ENCODE data around the gene ANKS4B. TPM values are rescaled to one million over a fixed set of nuclear protein-coding genes. Genes with fewer than 3 reads are reported as not detected.
A peak's percentile ranks its signal among the peaks of the same experiment; 100 is the strongest.

Gene ANKS4B
- total and polyA plus RNA-seq, 5 donors from 2014 or later = not detected

DNA sequence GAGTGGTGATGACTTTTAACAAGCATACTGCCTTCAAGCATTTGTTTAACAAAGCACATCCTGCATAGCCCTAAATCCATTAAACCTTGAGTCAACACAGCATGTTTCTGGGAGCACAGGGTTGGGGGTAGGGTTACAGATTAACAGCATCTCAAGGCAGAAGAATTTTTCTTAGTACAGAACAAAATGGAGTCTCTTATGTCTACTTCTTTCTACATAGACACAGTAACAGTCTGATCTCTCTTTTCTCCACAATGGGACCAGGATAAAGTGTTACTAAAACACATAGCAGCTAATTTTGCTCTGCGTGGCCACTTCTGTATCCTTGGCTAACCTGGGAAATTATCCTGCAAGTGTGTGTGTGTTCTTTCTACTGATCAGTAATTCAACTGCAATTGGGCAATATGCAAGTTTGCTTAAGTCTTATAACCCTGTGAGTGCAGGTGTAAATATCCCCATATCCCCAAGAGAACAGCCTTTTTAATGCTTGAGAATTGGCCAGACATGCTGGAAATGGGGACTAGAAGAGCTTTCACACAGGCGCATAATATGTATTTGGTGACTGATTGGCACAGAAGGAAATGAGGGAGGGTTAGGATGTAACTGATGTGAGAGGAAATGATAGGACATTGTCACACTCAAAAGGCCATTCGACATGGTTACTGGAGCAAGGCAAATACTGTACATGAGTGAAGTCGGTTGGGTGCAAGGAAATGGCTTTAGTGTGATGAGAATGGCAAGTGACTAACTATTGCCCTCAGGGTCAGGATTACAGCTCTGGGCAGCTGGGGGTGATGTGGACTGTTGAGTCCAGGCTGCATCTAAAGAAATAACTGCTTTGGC, 10.8 kb upstream of the ANKS4B start:
- Mint-ChIP-seq H3K9me3 (peaks cover 0 to 2% (median 0%) of the 10 kb centered on the region in 7 donors), H3K4me1 (peaks cover 0 to 5% (median 2%) of the 10 kb centered on the region in 4 donors), H3K4me3 (no peak overlapping the region), H3K27me3 (peaks cover 57% of the 10 kb centered on the region), H3K27ac (peak overlapping the region in 1 of 3 donors; percentile 24), H3K36me3 (no peaks in the 10 kb centered on the region)
- ATAC-seq (ENCODE audit: low read depth in 2 of 2) (no peak), DNase-seq (no peak)
- no peak overlapping the region for H3K4me3 ChIP-seq (ENCODE audit: low read depth, low read length)
- no peaks in the 10 kb centered on the region for H3K36me3 ChIP-seq (ENCODE audit: control insufficient read depth, insufficient read depth, low read length)
- H3K27me3 ChIP-seq (ENCODE audit: control insufficient read depth, insufficient read depth, low read length) = peaks cover 20% of the 10 kb centered on the region
- no peaks in the 10 kb centered on the region for H3K4me1 ChIP-seq (ENCODE audit: control insufficient read depth, insufficient read depth, low read length, poor library complexity, severe bottlenecking)
- H3K9me3 ChIP-seq (ENCODE audit: control insufficient read depth in 2 of 2, low read length in 2 of 2) = no peaks in the 10 kb centered on the region
- no peak overlapping the region for H3K27ac ChIP-seq (ENCODE audit: insufficient read depth, low read length, poor library complexity, severe bottlenecking)

- Histone ChIP-seq H3K27ac (ENCODE audit: insufficient read depth, low read length, poor library complexity, severe bottlenecking) (no peak overlapping the region), H3K36me3 (ENCODE audit: control insufficient read depth, insufficient read depth, low read length) (no peaks in the 10 kb centered on the region), H3K9me3 (ENCODE audit: control insufficient read depth in 2 of 2, low read length in 2 of 2) (no peaks in the 10 kb centered on the region), H3K4me3 (ENCODE audit: low read depth, low read length) (no peak overlapping the region), H3K27me3 (ENCODE audit: control insufficient read depth, insufficient read depth, low read length) (peaks cover 18% of the 10 kb centered on the region), H3K4me1 (ENCODE audit: control insufficient read depth, insufficient read depth, low read length, poor library complexity, severe bottlenecking) (no peaks in the 10 kb centered on the region)
- H3K27me3 Mint-ChIP-seq = peaks cover 66% of the 10 kb centered on the region
- H3K27ac Mint-ChIP-seq = no peak overlapping the region
- H3K4me1 Mint-ChIP-seq = peaks cover 0 to 5% (median 2%) of the 10 kb centered on the region in 4 donors
- no peaks in the 10 kb centered on the region for H3K36me3 Mint-ChIP-seq
- ATAC-seq (ENCODE audit: low read depth in 2 of 2) (no peak), DNase-seq (no peak)
- H3K9me3 Mint-ChIP-seq = peaks cover 0 to 2% (median 0%) of the 10 kb centered on the region in 7 donors
- H3K4me3 Mint-ChIP-seq = no peak overlapping the region
These were observed 9.7 kb upstream of the ANKS4B start for GRCh38 chr16:21223787-21224186.

DNA sequence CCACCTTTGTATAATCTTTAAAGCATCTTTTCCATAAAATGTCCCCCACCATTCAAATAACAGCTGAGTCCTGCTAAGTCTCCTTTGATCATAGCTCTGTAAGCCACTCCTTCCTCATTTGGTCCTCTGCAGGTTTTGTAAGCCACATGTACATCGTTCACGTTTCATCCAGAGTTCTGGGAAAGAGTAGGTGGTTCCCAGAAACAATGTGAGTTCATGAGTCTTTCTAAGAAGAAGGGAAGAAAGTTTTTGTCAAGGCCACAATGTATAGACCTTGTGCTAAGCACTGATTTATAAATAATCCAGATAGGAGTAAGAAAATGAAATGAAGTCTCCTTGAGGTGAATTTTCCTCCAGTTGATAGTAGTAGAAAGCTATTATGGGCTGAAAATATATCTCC, 8.7 kb upstream of the ANKS4B start:
- H3K36me3 Mint-ChIP-seq = no peaks in the 10 kb centered on the region
- H3K4me1 Mint-ChIP-seq = peaks cover 0 to 5% (median 2%) of the 10 kb centered on the region in 4 donors
- H3K9me3 Mint-ChIP-seq = peaks cover 0 to 2% (median 0%) of the 10 kb centered on the region in 7 donors
- Histone ChIP-seq H3K27me3 (ENCODE audit: control insufficient read depth, insufficient read depth, low read length) (peaks cover 18% of the 10 kb centered on the region), H3K27ac (ENCODE audit: insufficient read depth, low read length, poor library complexity, severe bottlenecking) (no peak overlapping the region), H3K9me3 (ENCODE audit: control insufficient read depth in 2 of 2, low read length in 2 of 2) (no peaks in the 10 kb centered on the region), H3K36me3 (ENCODE audit: control insufficient read depth, insufficient read depth, low read length) (no peaks in the 10 kb centered on the region), H3K4me1 (ENCODE audit: control insufficient read depth, insufficient read depth, low read length, poor library complexity, severe bottlenecking) (no peaks in the 10 kb centered on the region), H3K4me3 (ENCODE audit: low read depth, low read length) (no peak overlapping the region)
- H3K27me3 Mint-ChIP-seq = peaks cover 73% of the 10 kb centered on the region
- H3K4me3 Mint-ChIP-seq = no peak overlapping the region
- no peak for ATAC-seq (ENCODE audit: low read depth in 2 of 2)
- DNase-seq = peak in 1 of 3 donors; percentile 89
- H3K27ac Mint-ChIP-seq = no peak overlapping the region

DNA sequence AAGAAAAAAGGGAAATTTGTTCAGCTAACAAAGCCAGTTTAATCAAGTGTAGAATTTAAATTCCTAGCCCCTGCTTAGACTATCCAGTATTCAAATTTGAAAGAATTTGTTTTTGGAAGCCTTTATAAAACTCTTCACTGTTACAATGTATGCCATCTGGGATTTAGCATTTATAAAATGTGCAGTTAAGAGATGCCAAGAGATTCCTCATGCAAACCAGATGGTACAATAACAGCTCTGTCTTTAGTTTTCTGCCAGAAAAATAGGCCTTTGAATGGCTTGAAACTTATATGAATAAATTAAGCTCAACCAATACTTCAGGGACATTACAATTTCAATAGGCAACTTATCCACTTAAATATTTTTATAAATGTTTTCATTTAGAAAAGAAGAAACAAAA, 6.8 kb upstream of the ANKS4B start:
- Mint-ChIP-seq H3K4me1 (peaks cover 0 to 5% (median 2%) of the 10 kb centered on the region in 4 donors), H3K27ac (no peak overlapping the region), H3K36me3 (no peaks in the 10 kb centered on the region), H3K4me3 (no peak overlapping the region), H3K9me3 (peaks cover 0 to 2% (median 0%) of the 10 kb centered on the region in 7 donors), H3K27me3 (peaks cover 68% of the 10 kb centered on the region)
- no peaks in the 10 kb centered on the region for H3K9me3 ChIP-seq (ENCODE audit: control insufficient read depth in 2 of 2, low read length in 2 of 2)
- H3K36me3 ChIP-seq (ENCODE audit: control insufficient read depth, insufficient read depth, low read length) = no peaks in the 10 kb centered on the region
- peaks cover 14% of the 10 kb centered on the region for H3K27me3 ChIP-seq (ENCODE audit: control insufficient read depth, insufficient read depth, low read length)
- ATAC-seq (ENCODE audit: low read depth in 2 of 2) (no peak), DNase-seq (no peak)
- no peak overlapping the region for H3K4me3 ChIP-seq (ENCODE audit: low read depth, low read length)
- H3K4me1 ChIP-seq (ENCODE audit: control insufficient read depth, insufficient read depth, low read length, poor library complexity, severe bottlenecking) = no peaks in the 10 kb centered on the region
- no peak overlapping the region for H3K27ac ChIP-seq (ENCODE audit: insufficient read depth, low read length, poor library complexity, severe bottlenecking)

DNA sequence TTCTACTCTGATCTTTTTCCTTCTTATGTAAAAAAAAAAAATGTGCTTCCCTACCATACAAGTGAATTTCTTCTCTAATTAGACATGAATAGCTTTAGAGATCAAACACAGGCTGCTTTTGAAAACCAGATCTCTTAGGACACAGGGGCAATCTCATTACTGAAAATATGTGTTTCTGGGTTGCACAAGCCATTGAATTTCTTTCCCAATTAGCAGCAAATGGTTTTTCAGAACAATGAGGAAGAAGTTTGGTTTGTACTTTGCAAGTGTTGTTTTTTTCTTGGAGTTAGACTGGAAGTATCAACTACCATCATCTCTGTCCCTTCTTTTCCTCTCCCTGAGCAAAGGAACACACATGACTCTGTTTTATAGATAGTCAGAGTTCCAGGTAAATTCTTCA, 5.6 kb upstream of the ANKS4B start:
- peaks cover 0 to 2% (median 0%) of the 10 kb centered on the region in 7 donors for H3K9me3 Mint-ChIP-seq
- no peak overlapping the region for H3K27ac Mint-ChIP-seq
- H3K4me3 ChIP-seq (ENCODE audit: low read depth, low read length) = no peak overlapping the region
- H3K4me1 ChIP-seq (ENCODE audit: control insufficient read depth, insufficient read depth, low read length, poor library complexity, severe bottlenecking) = no peaks in the 10 kb centered on the region
- H3K27me3 Mint-ChIP-seq = peaks cover 60% of the 10 kb centered on the region
- H3K9me3 ChIP-seq (ENCODE audit: control insufficient read depth in 2 of 2, low read length in 2 of 2) = peaks cover 0 to 2% of the 10 kb centered on the region in 2 experiments
- no peaks in the 10 kb centered on the region for H3K36me3 ChIP-seq (ENCODE audit: control insufficient read depth, insufficient read depth, low read length)
- ATAC-seq (ENCODE audit: low read depth in 2 of 2) (no peak), DNase-seq (no peak)
- H3K36me3 Mint-ChIP-seq = no peaks in the 10 kb centered on the region
- peaks cover 16% of the 10 kb centered on the region for H3K27me3 ChIP-seq (ENCODE audit: control insufficient read depth, insufficient read depth, low read length)
- peaks cover 0 to 5% (median 2%) of the 10 kb centered on the region in 4 donors for H3K4me1 Mint-ChIP-seq
- no peak overlapping the region for H3K27ac ChIP-seq (ENCODE audit: insufficient read depth, low read length, poor library complexity, severe bottlenecking)
- H3K4me3 Mint-ChIP-seq = no peak overlapping the region

GRCh38 chr16:21228361-21228872, 5.1 kb upstream of the ANKS4B start:
- Mint-ChIP-seq H3K27ac (no peak overlapping the region), H3K9me3 (no peaks in the 10 kb centered on the region), H3K4me3 (no peak overlapping the region), H3K27me3 (peaks cover 63% of the 10 kb centered on the region), H3K36me3 (no peaks in the 10 kb centered on the region), H3K4me1 (peaks cover 0 to 5% (median 2%) of the 10 kb centered on the region in 4 donors)
- H3K9me3 ChIP-seq (ENCODE audit: control insufficient read depth in 2 of 2, low read length in 2 of 2) = peaks cover 0 to 2% of the 10 kb centered on the region in 2 experiments
- H3K27me3 ChIP-seq (ENCODE audit: control insufficient read depth, insufficient read depth, low read length) = peaks cover 17% of the 10 kb centered on the region
- no peaks in the 10 kb centered on the region for H3K4me1 ChIP-seq (ENCODE audit: control insufficient read depth, insufficient read depth, low read length, poor library complexity, severe bottlenecking)
- H3K36me3 ChIP-seq (ENCODE audit: control insufficient read depth, insufficient read depth, low read length) = no peaks in the 10 kb centered on the region
- no peak overlapping the region for H3K4me3 ChIP-seq (ENCODE audit: low read depth, low read length)
- DNase-seq (no peak), ATAC-seq (ENCODE audit: low read depth in 2 of 2) (no peak)
- no peak overlapping the region for H3K27ac ChIP-seq (ENCODE audit: insufficient read depth, low read length, poor library complexity, severe bottlenecking)

DNA sequence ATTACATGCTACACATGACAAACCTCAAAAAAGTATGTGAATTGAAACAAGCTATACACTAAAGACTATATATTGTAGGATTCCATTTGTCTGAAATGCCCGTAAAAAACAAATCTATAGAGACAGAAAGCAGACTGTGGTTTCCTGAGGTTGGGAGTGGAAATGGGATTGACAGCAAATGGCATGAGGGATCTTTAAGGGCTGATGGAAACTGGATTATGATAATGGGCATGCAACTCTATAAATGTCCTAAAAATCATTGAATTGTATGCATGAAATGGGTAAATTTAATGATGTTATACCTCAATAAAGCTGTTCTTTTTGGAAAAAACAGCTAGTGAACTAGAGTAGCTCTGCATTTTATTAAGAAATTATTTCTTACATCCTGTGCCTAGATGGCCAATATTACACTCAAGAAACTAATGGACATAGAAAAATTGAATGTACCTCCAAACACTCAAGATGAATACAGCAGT, 416 bp upstream of the ANKS4B start:
- DNase-seq (no peak), ATAC-seq (ENCODE audit: low read depth in 2 of 2) (no peak)
- H3K27me3 ChIP-seq (ENCODE audit: control insufficient read depth, insufficient read depth, low read length) = peaks cover 10% of the 10 kb centered on the region
- H3K27me3 Mint-ChIP-seq = peaks cover 35% of the 10 kb centered on the region
- H3K36me3 ChIP-seq (ENCODE audit: control insufficient read depth, insufficient read depth, low read length) = no peaks in the 10 kb centered on the region
- no peaks in the 10 kb centered on the region for H3K4me1 ChIP-seq (ENCODE audit: control insufficient read depth, insufficient read depth, low read length, poor library complexity, severe bottlenecking)
- no peak overlapping the region for H3K4me3 Mint-ChIP-seq
- no peak overlapping the region for H3K27ac ChIP-seq (ENCODE audit: insufficient read depth, low read length, poor library complexity, severe bottlenecking)
- no peaks in the 10 kb centered on the region for H3K36me3 Mint-ChIP-seq
- H3K4me3 ChIP-seq (ENCODE audit: low read depth, low read length) = no peak overlapping the region
- H3K9me3 Mint-ChIP-seq = no peaks in the 10 kb centered on the region
- no peaks in the 10 kb centered on the region for H3K4me1 Mint-ChIP-seq
- peaks cover 0 to 2% of the 10 kb centered on the region in 2 experiments for H3K9me3 ChIP-seq (ENCODE audit: control insufficient read depth in 2 of 2, low read length in 2 of 2)
- H3K27ac Mint-ChIP-seq = no peak overlapping the region

Data from CD4-positive, CD25-positive, alpha-beta regulatory T cell (primary cell).